ENCODE data around the gene EFNA5. TPM values are rescaled to one million over a fixed set of nuclear protein-coding genes. Genes with fewer than 3 reads are reported as not detected.

EFNA5 gene
- total RNA-seq, 1 experiment from 2014 or later = 1.5 TPM

GRCh38 chr5:107444300-107444699 lies 226.4 kb downstream of the EFNA5 start:
- intact Hi-C loops (cut with micrococcal nuclease; ENCODE audit: unreplicated experiment) = no loop called here
- Mint-ChIP-seq H3K4me1 (ENCODE audit: low read depth, unreplicated experiment) (no peaks in the 10 kb centered on the region), H3K9me3 (ENCODE audit: unreplicated experiment) (no peaks in the 10 kb centered on the region), H3K27ac (ENCODE audit: unreplicated experiment) (no peak overlapping the region), H3K36me3 (ENCODE audit: insufficient read depth, unreplicated experiment) (no peaks in the 10 kb centered on the region), H3K27me3 (ENCODE audit: insufficient read depth, unreplicated experiment) (peaks cover 3% of the 10 kb centered on the region), H3K4me3 (ENCODE audit: unreplicated experiment) (no peak overlapping the region)
- no peaks in the 10 kb centered on the region for H3K36me3 ChIP-seq (ENCODE audit: control insufficient read depth, insufficient read depth, low read length)
- no peaks in the 10 kb centered on the region for H3K9me3 ChIP-seq
- BruUV-seq (replicated peaks) = no TSS peak
- H3K27me3 ChIP-seq (replicated peaks; ENCODE audit: control insufficient read depth, insufficient read depth, low read length) = no peaks in the 10 kb centered on the region
- no peaks in the 10 kb centered on the region for H3K4me1 ChIP-seq
- DNase-seq = no peak
- CTCF ChIA-PET = no interaction called here
- TF ChIP-seq, protein P1, sequence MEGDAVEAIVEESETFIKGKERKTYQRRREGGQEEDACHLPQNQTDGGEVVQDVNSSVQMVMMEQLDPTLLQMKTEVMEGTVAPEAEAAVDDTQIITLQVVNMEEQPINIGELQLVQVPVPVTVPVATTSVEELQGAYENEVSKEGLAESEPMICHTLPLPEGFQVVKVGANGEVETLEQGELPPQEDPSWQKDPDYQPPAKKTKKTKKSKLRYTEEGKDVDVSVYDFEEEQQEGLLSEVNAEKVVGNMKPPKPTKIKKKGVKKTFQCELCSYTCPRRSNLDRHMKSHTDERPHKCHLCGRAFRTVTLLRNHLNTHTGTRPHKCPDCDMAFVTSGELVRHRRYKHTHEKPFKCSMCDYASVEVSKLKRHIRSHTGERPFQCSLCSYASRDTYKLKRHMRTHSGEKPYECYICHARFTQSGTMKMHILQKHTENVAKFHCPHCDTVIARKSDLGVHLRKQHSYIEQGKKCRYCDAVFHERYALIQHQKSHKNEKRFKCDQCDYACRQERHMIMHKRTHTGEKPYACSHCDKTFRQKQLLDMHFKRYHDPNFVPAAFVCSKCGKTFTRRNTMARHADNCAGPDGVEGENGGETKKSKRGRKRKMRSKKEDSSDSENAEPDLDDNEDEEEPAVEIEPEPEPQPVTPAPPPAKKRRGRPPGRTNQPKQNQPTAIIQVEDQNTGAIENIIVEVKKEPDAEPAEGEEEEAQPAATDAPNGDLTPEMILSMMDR (IDR thresholded peaks at IDR 0.05; ENCODE audit: insufficient read depth in 1 of 2, low read depth in 1 of 2, low read length in 1 of 2, severe bottlenecking in 1 of 2, unreplicated experiment in 1 of 2) = no peak
- POLR2A ChIA-PET = no interaction called here
- H3K4me3 ChIP-seq (ENCODE audit: low read depth, low read length) = no peak overlapping the region

GRCh38 chr5:107443897-107444296 lies 226.8 kb downstream of the EFNA5 start:
- no peaks in the 10 kb centered on the region for H3K9me3 ChIP-seq
- H3K27me3 Mint-ChIP-seq (ENCODE audit: insufficient read depth, unreplicated experiment) = peaks cover 3% of the 10 kb centered on the region
- no peak overlapping the region for H3K27ac Mint-ChIP-seq (ENCODE audit: unreplicated experiment)
- H3K36me3 Mint-ChIP-seq (ENCODE audit: insufficient read depth, unreplicated experiment) = no peaks in the 10 kb centered on the region
- no peaks in the 10 kb centered on the region for H3K4me1 ChIP-seq
- no peaks in the 10 kb centered on the region for H3K36me3 ChIP-seq (ENCODE audit: control insufficient read depth, insufficient read depth, low read length)
- H3K4me3 Mint-ChIP-seq (ENCODE audit: unreplicated experiment) = no peak overlapping the region
- POLR2A ChIA-PET = no interaction called here
- no TSS peak for BruUV-seq (replicated peaks)
- no peak overlapping the region for H3K4me3 ChIP-seq (ENCODE audit: low read depth, low read length)
- intact Hi-C loops (cut with micrococcal nuclease; ENCODE audit: unreplicated experiment) = no loop called here
- H3K4me1 Mint-ChIP-seq (ENCODE audit: low read depth, unreplicated experiment) = no peaks in the 10 kb centered on the region
- CTCF ChIA-PET = no interaction called here
- H3K27me3 ChIP-seq (replicated peaks; ENCODE audit: control insufficient read depth, insufficient read depth, low read length) = no peaks in the 10 kb centered on the region
- no peak for DNase-seq
- H3K9me3 Mint-ChIP-seq (ENCODE audit: unreplicated experiment) = no peaks in the 10 kb centered on the region
- TF ChIP-seq, protein P1 (IDR thresholded peaks at IDR 0.05; ENCODE audit: insufficient read depth in 1 of 2, low read depth in 1 of 2, low read length in 1 of 2, severe bottlenecking in 1 of 2, unreplicated experiment in 1 of 2) = no peak

DNA sequence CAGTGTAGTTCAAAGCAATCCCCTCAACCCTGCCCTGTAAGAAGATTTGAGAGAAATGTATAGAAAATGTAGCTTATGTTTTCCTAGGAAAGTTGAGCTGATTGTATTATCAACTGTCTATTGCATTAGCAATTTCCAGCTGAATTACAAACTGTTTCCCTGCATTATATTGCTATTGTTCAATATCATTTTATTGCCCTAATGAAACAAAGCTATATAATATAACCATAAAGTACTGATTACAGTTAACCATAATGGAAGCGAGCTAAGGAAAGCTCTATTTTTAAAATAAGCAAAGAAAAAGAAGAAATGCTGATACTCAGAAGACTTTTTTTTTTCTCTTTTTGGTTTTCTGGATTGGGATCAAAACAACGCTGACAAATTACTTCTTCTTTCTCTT lies 228.3 kb downstream of the EFNA5 start:
- Histone ChIP-seq H3K9me3 (no peaks in the 10 kb centered on the region), H3K27me3 (replicated peaks; ENCODE audit: control insufficient read depth, insufficient read depth, low read length) (no peaks in the 10 kb centered on the region), H3K36me3 (ENCODE audit: control insufficient read depth, insufficient read depth, low read length) (no peaks in the 10 kb centered on the region), H3K4me1 (no peaks in the 10 kb centered on the region), H3K4me3 (ENCODE audit: low read depth, low read length) (no peak overlapping the region)
- POLR2A ChIA-PET = no interaction called here
- CTCF ChIA-PET = no interaction called here
- Mint-ChIP-seq H3K36me3 (ENCODE audit: insufficient read depth, unreplicated experiment) (no peaks in the 10 kb centered on the region), H3K27ac (ENCODE audit: unreplicated experiment) (no peak overlapping the region), H3K9me3 (ENCODE audit: unreplicated experiment) (no peaks in the 10 kb centered on the region), H3K4me3 (ENCODE audit: unreplicated experiment) (no peak overlapping the region), H3K27me3 (ENCODE audit: insufficient read depth, unreplicated experiment) (peaks cover 2% of the 10 kb centered on the region), H3K4me1 (ENCODE audit: low read depth, unreplicated experiment) (no peaks in the 10 kb centered on the region)
- intact Hi-C loops (cut with micrococcal nuclease; ENCODE audit: unreplicated experiment) = no loop called here
- no peak for DNase-seq
- BruUV-seq (replicated peaks) = no TSS peak
- TF ChIP-seq, protein P1 (IDR thresholded peaks at IDR 0.05; ENCODE audit: insufficient read depth in 1 of 2, low read depth in 1 of 2, low read length in 1 of 2, severe bottlenecking in 1 of 2, unreplicated experiment in 1 of 2) = no peak
